Upper lobe of left lung (tissue), 4 donors: ENCODE data around the gene MYO1G.

Experiments
- POLR2A ChIP-seq, 4 donors: fragments of 450-650 bp; IDR thresholded peaks; one replicate each; pipeline ENCODE4 v1.5.1; 2016 to 2017; ENCODE audit warnings: antibody characterized with exemption in 4 of 4, mild to moderate bottlenecking in 2 of 4
- POLR2AphosphoS5 ChIP-seq, 2 donors: sonication (generic); formaldehyde crosslinking; IDR thresholded peaks; one replicate each; pipeline ENCODE4 v1.5.1; 2017; ENCODE audit warnings: antibody characterized with exemption in 2 of 2
- TF ChIP-seq, protein P1 (sequence below), 6 experiments: fragments of 450-650 bp in 4 of 6; fragments of 200-600 bp in 2 of 6; sonication (generic) in 2 of 6; IDR thresholded peaks; one replicate each; pipeline ENCODE4 v1.5.1; 2016 to 2019; ENCODE audit warnings: antibody characterized with exemption in 6 of 6

DNA sequence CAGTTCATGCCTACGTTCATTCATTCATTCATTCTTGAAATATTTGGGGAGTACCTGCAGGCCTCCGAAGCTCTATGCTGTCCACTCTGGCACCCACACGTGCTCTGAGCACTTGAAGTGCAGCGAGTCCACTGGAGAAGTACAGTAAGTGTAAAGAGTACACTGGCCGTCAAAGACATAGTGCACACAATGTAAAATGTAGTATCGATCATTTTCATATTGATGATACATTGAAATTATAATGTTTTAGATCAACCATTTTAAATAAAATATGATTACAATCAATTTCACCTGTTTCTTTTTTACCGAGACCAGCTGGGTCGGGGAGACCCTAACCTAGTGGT, 56.5 kb downstream of the MYO1G start:
- TF ChIP-seq, protein P1, sequence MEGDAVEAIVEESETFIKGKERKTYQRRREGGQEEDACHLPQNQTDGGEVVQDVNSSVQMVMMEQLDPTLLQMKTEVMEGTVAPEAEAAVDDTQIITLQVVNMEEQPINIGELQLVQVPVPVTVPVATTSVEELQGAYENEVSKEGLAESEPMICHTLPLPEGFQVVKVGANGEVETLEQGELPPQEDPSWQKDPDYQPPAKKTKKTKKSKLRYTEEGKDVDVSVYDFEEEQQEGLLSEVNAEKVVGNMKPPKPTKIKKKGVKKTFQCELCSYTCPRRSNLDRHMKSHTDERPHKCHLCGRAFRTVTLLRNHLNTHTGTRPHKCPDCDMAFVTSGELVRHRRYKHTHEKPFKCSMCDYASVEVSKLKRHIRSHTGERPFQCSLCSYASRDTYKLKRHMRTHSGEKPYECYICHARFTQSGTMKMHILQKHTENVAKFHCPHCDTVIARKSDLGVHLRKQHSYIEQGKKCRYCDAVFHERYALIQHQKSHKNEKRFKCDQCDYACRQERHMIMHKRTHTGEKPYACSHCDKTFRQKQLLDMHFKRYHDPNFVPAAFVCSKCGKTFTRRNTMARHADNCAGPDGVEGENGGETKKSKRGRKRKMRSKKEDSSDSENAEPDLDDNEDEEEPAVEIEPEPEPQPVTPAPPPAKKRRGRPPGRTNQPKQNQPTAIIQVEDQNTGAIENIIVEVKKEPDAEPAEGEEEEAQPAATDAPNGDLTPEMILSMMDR (IDR thresholded peaks at IDR 0.05), result no peak
- TF ChIP-seq POLR2AphosphoS5 (IDR thresholded peaks at IDR 0.05) (no peak), POLR2A (IDR thresholded peaks at IDR 0.05) (no peak)
